ENCODE results near the gene DDX39A. TPM values are rescaled to one million over a fixed set of nuclear protein-coding genes. Genes with fewer than 3 reads are reported as not detected.
"Not testable (repeated sequence)": the region's sequence is repeated elsewhere in the genome, so short reads cannot be mapped to it uniquely, and the experiment has no call there.

DDX39A gene
- total and polyA plus RNA-seq, 5 donors = 20.7 to 34.7 (median 30.3) TPM

GRCh38 chr19:14381689-14382474 is 37.3 kb downstream of the DDX39A start:
- H3K4me3 ChIP-seq (ENCODE audit: low read length) = peak overlapping the region; percentile 65
- no peaks in the 10 kb centered on the region for H3K27me3 ChIP-seq (ENCODE audit: control insufficient read depth, insufficient read depth)
- DNase-seq (peak; percentile 70 to 78 (median 76)), ATAC-seq (peak; percentile 29 to 56)
- H3K27ac ChIP-seq (ENCODE audit: low read length) = peak overlapping the region; percentile 81
- WGBS = 16% methylated on average over 18 of the region's 18 CpGs
- intact Hi-C loops (cut with DNase I) = no loop called here
- peaks cover 7% of the 10 kb centered on the region for H3K4me1 ChIP-seq (ENCODE audit: control insufficient read depth, insufficient read depth, low read length)
- H3K9me3 ChIP-seq (ENCODE audit: control insufficient read depth, low read length) = no peaks in the 10 kb centered on the region

- Histone ChIP-seq H3K27ac (ENCODE audit: low read length) (peak overlapping the region; percentile 6), H3K27me3 (ENCODE audit: control insufficient read depth, insufficient read depth) (no peaks in the 10 kb centered on the region), H3K9me3 (ENCODE audit: control insufficient read depth, low read length) (no peaks in the 10 kb centered on the region), H3K4me1 (ENCODE audit: control insufficient read depth, insufficient read depth, low read length) (peaks cover 6% of the 10 kb centered on the region), H3K4me3 (ENCODE audit: low read length) (no peak overlapping the region)
- intact Hi-C loops (cut with DNase I) = no loop called here
- WGBS = 52% methylated on average over 9 of the region's 9 CpGs
- ATAC-seq (no peak), DNase-seq (peak in 1 of 3 donors; percentile 27)
These were observed 39.7 kb downstream of the DDX39A start for GRCh38 chr19:14379294-14380065.

DNA sequence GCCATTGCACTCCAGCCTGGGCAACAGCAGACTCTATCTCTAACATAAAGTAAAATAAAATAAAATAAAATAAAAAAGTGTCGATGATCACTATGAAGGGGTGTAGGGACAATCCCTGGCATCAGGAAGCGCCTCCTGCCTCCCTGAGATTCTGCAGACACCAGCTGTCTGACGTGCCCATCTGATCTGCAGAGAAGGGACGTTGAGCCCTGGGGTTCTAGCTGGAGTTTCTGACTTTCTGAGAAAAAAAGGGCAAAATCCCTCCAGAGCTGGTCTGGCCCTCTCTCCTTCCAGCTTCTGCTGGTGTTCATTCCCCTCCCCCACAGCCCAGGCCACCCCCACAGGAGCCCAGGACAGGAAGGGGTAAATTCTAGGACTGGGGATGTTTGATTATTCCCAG is 40.3 kb downstream of the DDX39A start:
- H3K27ac ChIP-seq (ENCODE audit: low read length) = peak overlapping the region; percentile 6
- peaks cover under 1% of the 10 kb centered on the region for H3K4me1 ChIP-seq (ENCODE audit: control insufficient read depth, insufficient read depth, low read length)
- WGBS = 61% methylated on average over 4 of the region's 4 CpGs
- ATAC-seq (no peak), DNase-seq (peak in 1 of 3 donors; percentile 48)
- no peaks in the 10 kb centered on the region for H3K9me3 ChIP-seq (ENCODE audit: control insufficient read depth, low read length)
- intact Hi-C loops (cut with DNase I) = no loop called here
- H3K4me3 ChIP-seq (ENCODE audit: low read length) = no peak overlapping the region
- no peaks in the 10 kb centered on the region for H3K27me3 ChIP-seq (ENCODE audit: control insufficient read depth, insufficient read depth)

- H3K27me3 ChIP-seq (ENCODE audit: control insufficient read depth, insufficient read depth) = no peaks in the 10 kb centered on the region
- H3K27ac ChIP-seq (ENCODE audit: low read length) = peak overlapping the region; percentile 17
- WGBS = 77% methylated on average over 13 of the region's 13 CpGs
- H3K4me1 ChIP-seq (ENCODE audit: control insufficient read depth, insufficient read depth, low read length) = no peaks in the 10 kb centered on the region
- ATAC-seq (no peak), DNase-seq (peak in 1 of 3 donors; percentile 10)
- no peak overlapping the region for H3K4me3 ChIP-seq (ENCODE audit: low read length)
- intact Hi-C loops (cut with DNase I) = no loop called here
- no peaks in the 10 kb centered on the region for H3K9me3 ChIP-seq (ENCODE audit: control insufficient read depth, low read length)
These were observed 41.2 kb downstream of the DDX39A start for GRCh38 chr19:14377883-14378328.

DNA sequence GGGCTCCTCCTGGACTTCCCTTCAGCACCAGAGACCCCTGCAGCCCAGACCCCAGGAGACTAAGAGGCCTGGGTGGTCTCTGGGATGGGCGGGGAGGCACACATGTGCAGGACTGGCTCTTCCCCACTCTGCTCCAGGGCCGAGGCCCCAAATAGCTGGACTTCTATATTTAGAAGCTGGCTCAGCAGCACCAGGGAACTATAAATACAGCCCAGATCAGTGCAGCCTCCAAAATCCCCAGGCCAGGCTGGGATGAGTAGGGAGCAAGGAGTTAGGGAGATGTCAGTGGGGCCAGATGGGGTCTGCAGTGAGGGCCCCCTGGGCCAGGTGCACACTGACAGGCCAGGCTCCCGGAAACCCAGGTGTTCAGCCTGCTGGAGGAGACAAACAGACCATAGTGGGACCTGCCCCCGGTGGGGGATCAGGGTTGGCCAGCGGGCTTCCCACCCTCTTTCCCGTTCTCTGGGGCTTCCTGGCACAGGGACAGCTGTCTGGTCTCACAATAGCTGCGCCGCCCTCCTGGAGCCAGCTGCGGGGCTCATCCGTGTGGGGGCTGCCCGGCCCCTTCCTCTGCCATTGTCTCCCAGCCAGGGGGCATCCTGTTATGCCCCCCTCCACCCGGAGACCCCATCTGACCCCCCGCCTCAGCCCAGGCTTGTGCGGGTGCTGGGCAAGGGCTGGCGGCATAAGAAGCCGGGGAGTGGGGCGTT is 43.4 kb downstream of the DDX39A start:
- Histone ChIP-seq H3K27me3 (ENCODE audit: control insufficient read depth, insufficient read depth) (no peaks in the 10 kb centered on the region), H3K4me1 (ENCODE audit: control insufficient read depth, insufficient read depth, low read length) (peaks cover 2% of the 10 kb centered on the region), H3K4me3 (ENCODE audit: low read length) (no peak overlapping the region), H3K9me3 (ENCODE audit: control insufficient read depth, low read length) (no peaks in the 10 kb centered on the region), H3K27ac (ENCODE audit: low read length) (peak overlapping the region; percentile 83)
- peak; percentile 30 to 82 (median 71) for DNase-seq
- 19% methylated on average over 17 of the region's 17 CpGs for WGBS
- intact Hi-C loops (cut with DNase I) = no loop called here
- peak; percentile 80 to 88 for ATAC-seq

- Histone ChIP-seq H3K4me3 (ENCODE audit: low read length) (no peak overlapping the region), H3K27ac (ENCODE audit: low read length) (peak overlapping the region; percentile 83), H3K9me3 (ENCODE audit: control insufficient read depth, low read length) (no peaks in the 10 kb centered on the region), H3K4me1 (ENCODE audit: control insufficient read depth, insufficient read depth, low read length) (peaks cover 2% of the 10 kb centered on the region), H3K27me3 (ENCODE audit: control insufficient read depth, insufficient read depth) (no peaks in the 10 kb centered on the region)
- DNase-seq (peak in 2 of 3 donors; percentile 28 to 69), ATAC-seq (peak; percentile 54 to 55)
- 26% methylated on average over 12 of the region's 12 CpGs for WGBS
- intact Hi-C loops (cut with DNase I) = no loop called here
These were observed 44.0 kb downstream of the DDX39A start for GRCh38 chr19:14375055-14375581.

DNA sequence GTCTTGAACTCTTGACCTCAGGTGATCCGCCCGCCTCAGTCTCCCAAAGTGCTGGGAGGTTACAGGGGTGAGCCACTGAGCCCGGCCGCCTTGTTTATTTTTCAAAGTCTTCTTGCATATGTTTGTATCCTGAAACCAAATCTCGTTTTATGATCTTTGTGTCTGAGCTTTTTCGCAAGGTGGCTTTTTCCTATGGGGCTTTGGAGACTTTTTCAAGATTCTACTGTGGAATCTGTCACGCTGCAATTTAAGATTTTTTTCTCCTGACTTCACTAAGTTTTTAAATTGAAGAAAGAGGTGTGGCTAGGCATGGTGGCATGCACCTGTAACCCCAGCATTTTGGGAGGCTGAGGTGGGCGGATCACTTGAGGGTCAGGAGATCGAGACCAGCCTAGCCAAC is 44.8 kb downstream of the DDX39A start:
- 96% methylated on average over 9 of the region's 9 CpGs for WGBS
- DNase-seq; H3K4me3 ChIP-seq (ENCODE audit: low read length); H3K27me3 ChIP-seq (ENCODE audit: control insufficient read depth, insufficient read depth); H3K9me3 ChIP-seq (ENCODE audit: control insufficient read depth, low read length); H3K4me1 ChIP-seq (ENCODE audit: control insufficient read depth, insufficient read depth, low read length); intact Hi-C loops (cut with DNase I); ATAC-seq; H3K27ac ChIP-seq (ENCODE audit: low read length): not testable (repeated sequence)

DNA sequence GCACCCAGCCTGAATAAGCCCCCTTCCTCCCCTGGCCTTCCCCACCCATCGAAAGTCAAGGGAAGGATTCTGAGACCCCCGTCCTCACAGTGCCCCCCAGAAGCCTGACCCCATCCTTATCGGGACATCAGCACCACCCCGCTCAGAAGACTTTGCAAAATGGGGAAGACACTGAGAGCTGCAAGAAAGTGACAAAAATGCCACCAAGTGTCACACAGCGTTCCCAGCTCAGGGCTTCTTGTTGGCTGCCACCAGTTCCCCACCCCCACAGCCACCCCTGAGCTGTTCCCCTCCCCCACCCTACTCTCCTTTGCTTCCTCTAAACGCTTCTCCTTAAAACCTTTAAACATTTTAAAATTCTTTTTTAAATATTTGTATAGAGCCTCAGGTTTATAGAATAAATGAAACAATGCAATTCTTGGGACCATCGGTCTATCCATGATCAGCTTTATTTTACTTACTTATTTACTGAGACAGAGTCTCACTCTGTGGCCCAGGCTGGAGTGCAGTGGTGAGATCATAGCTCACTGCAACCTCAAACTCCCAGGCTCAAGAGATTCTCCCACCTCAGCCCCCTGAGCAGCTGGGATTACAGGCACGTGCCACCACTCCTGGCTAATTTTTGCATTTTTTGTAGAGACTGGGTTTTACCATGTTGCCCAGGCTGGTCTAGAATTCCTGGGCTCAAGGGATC is 46.6 kb downstream of the DDX39A start:
- ATAC-seq; H3K27me3 ChIP-seq (ENCODE audit: control insufficient read depth, insufficient read depth); intact Hi-C loops (cut with DNase I); H3K4me3 ChIP-seq (ENCODE audit: low read length); H3K4me1 ChIP-seq (ENCODE audit: control insufficient read depth, insufficient read depth, low read length); DNase-seq; H3K27ac ChIP-seq (ENCODE audit: low read length); H3K9me3 ChIP-seq (ENCODE audit: control insufficient read depth, low read length): not testable (repeated sequence)
- WGBS = 80% methylated on average over 8 of the region's 8 CpGs

DNA sequence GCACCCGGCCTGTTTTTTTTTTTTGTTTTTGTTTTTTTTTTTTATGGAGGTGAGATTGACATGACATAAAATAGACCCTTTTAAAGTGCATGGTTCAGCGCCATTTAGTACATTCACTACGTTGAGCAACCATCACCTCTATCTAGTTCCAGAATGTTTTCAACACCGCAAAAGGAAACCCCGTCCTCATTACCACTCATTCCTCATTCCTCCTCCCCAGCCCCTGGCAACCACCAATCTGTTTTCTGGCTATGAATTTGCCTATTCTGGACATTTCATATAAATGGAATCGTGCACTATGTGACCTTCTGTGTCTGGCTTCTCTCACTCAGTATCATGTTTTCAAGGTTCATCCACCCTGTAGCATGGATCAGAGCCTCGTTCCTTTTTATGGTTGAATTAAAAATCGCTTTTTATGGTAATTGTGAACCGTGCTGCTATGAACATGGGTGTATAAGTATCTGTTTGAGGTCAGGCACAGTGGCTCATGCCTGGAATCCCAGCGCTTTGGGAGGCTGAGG is 47.8 kb downstream of the DDX39A start:
- intact Hi-C loops (cut with DNase I) = no loop called here
- Histone ChIP-seq H3K9me3 (ENCODE audit: control insufficient read depth, low read length) (no peaks in the 10 kb centered on the region), H3K27me3 (ENCODE audit: control insufficient read depth, insufficient read depth) (no peaks in the 10 kb centered on the region), H3K4me3 (ENCODE audit: low read length) (no peak overlapping the region), H3K4me1 (ENCODE audit: control insufficient read depth, insufficient read depth, low read length) (peaks cover 2% of the 10 kb centered on the region), H3K27ac (ENCODE audit: low read length) (no peak overlapping the region)
- ATAC-seq = no peak
- WGBS = 85% methylated on average over 10 of the region's 10 CpGs
- no peak for DNase-seq

- intact Hi-C loops (cut with DNase I) = no loop called here
- no peaks in the 10 kb centered on the region for H3K9me3 ChIP-seq (ENCODE audit: control insufficient read depth, low read length)
- no peaks in the 10 kb centered on the region for H3K27me3 ChIP-seq (ENCODE audit: control insufficient read depth, insufficient read depth)
- no peak for DNase-seq
- H3K4me1 ChIP-seq (ENCODE audit: control insufficient read depth, insufficient read depth, low read length) = peaks cover 2% of the 10 kb centered on the region
- ATAC-seq = no peak
- H3K27ac ChIP-seq (ENCODE audit: low read length) = no peak overlapping the region
- 98% methylated on average over 4 of the region's 4 CpGs for WGBS
- no peak overlapping the region for H3K4me3 ChIP-seq (ENCODE audit: low read length)
These were observed 48.2 kb downstream of the DDX39A start for GRCh38 chr19:14370940-14371280.

Data from right cardiac atrium (tissue), 5 donors.